IPS DF 4.7 (cell line): ENCODE results near the gene RSL1D1.

ENCODE experiments used
- DNase-seq: peaks from one replicate; pipeline ENCODE4 v3.0.0-alpha.2; 2013; ENCODE audit warnings: low spot score; ENCODE audit errors: extremely low read depth

The RSL1D1 gene

GRCh38 chr16:11851294-11852091, at the start of gene RSL1D1:
RSL1D1 (minus strand) TSS chr16:11851542; CDS start chr16:11851512, 30 bp downstream.
- DNase-seq, result no peak

GRCh38 chr16:11901091-11901490, 49.7 kb upstream of the RSL1D1 start:
- DNase-seq, result no peak

- no peak for DNase-seq
Observed at GRCh38 chr16:11896486-11897176, 45.3 kb upstream of the RSL1D1 start.

GRCh38 chr16:11893571-11893970, 42.2 kb upstream of the RSL1D1 start:
- DNase-seq, result no peak

- DNase-seq, result no peak
Observed at GRCh38 chr16:11892761-11893160, 41.4 kb upstream of the RSL1D1 start.

- no peak for DNase-seq
Observed at GRCh38 chr16:11890231-11890965, 39.1 kb upstream of the RSL1D1 start.

- DNase-seq, result no peak
Observed at GRCh38 chr16:11886881-11887280, 35.5 kb upstream of the RSL1D1 start.

- DNase-seq, result no peak
Observed at GRCh38 chr16:11884035-11884434, 32.7 kb upstream of the RSL1D1 start.

GRCh38 chr16:11880007-11880406, 28.7 kb upstream of the RSL1D1 start:
- DNase-seq, result no peak

GRCh38 chr16:11877374-11877773, 26.0 kb upstream of the RSL1D1 start:
- no peak for DNase-seq

- DNase-seq, result no peak
Observed at GRCh38 chr16:11876306-11876705, 25.0 kb upstream of the RSL1D1 start.

- no peak for DNase-seq
Observed at GRCh38 chr16:11875721-11876120, 24.4 kb upstream of the RSL1D1 start.

GRCh38 chr16:11871193-11871592, 19.9 kb upstream of the RSL1D1 start:
- no peak for DNase-seq

GRCh38 chr16:11870399-11870798, 19.1 kb upstream of the RSL1D1 start:
- no peak for DNase-seq

- no peak for DNase-seq
Observed at GRCh38 chr16:11869353-11870228, 18.2 kb upstream of the RSL1D1 start.

- DNase-seq, result no peak
Observed at GRCh38 chr16:11868412-11868980, 17.2 kb upstream of the RSL1D1 start.

- DNase-seq, result no peak
Observed at GRCh38 chr16:11862489-11862888, 11.1 kb upstream of the RSL1D1 start.

- no peak for DNase-seq
Observed at GRCh38 chr16:11857161-11857560, 5.8 kb upstream of the RSL1D1 start.

- no peak for DNase-seq
Observed at GRCh38 chr16:11852092-11852809, 909 bp upstream of the RSL1D1 start.

- DNase-seq, result no peak
Observed at GRCh38 chr16:11848842-11849241, 2.5 kb downstream of the RSL1D1 start.
